Measurements from ENCODE around the gene FAM193A.

DNA sequence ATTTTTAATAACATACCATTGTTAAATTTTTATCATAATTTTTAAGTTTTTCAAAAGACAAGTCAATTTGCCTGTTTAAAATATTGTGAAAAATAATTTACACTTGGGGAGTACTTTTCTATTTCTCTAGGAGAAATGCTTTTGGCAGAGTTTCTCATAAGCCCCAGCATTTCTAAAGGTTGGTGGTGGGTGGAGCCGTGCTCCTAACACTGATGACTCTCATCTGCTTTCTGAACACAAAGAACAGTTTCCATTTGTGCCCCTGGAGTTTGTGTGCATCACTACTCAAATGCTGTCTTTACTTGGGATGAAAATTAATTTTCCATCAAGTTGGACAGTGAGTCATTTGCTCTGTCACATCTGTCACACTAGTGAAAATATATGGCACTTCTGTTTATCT, 162.1 kb downstream of the FAM193A start:
- no peak for TF ChIP-seq EZH2 (IDR thresholded peaks at IDR 0.05; ENCODE audit: low read length, unreplicated experiment)
- TF ChIP-seq, protein P1, sequence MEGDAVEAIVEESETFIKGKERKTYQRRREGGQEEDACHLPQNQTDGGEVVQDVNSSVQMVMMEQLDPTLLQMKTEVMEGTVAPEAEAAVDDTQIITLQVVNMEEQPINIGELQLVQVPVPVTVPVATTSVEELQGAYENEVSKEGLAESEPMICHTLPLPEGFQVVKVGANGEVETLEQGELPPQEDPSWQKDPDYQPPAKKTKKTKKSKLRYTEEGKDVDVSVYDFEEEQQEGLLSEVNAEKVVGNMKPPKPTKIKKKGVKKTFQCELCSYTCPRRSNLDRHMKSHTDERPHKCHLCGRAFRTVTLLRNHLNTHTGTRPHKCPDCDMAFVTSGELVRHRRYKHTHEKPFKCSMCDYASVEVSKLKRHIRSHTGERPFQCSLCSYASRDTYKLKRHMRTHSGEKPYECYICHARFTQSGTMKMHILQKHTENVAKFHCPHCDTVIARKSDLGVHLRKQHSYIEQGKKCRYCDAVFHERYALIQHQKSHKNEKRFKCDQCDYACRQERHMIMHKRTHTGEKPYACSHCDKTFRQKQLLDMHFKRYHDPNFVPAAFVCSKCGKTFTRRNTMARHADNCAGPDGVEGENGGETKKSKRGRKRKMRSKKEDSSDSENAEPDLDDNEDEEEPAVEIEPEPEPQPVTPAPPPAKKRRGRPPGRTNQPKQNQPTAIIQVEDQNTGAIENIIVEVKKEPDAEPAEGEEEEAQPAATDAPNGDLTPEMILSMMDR (conservative IDR thresholded peaks at IDR 0.05; ENCODE audit: low read depth, low read length) = no peak
